CD4-positive, alpha-beta T cell treated with Interleukin-17A for 1 hour (primary cell): ENCODE data around the gene TUBA1C.
"Not testable (repeated sequence)": the region's sequence is repeated elsewhere in the genome, so short reads cannot be mapped to it uniquely, and the experiment has no call there.

Experiments
- DNase-seq: peaks from one replicate; pipeline ENCODE4 v3.0.0-alpha.2; 2020

TUBA1C gene

DNA sequence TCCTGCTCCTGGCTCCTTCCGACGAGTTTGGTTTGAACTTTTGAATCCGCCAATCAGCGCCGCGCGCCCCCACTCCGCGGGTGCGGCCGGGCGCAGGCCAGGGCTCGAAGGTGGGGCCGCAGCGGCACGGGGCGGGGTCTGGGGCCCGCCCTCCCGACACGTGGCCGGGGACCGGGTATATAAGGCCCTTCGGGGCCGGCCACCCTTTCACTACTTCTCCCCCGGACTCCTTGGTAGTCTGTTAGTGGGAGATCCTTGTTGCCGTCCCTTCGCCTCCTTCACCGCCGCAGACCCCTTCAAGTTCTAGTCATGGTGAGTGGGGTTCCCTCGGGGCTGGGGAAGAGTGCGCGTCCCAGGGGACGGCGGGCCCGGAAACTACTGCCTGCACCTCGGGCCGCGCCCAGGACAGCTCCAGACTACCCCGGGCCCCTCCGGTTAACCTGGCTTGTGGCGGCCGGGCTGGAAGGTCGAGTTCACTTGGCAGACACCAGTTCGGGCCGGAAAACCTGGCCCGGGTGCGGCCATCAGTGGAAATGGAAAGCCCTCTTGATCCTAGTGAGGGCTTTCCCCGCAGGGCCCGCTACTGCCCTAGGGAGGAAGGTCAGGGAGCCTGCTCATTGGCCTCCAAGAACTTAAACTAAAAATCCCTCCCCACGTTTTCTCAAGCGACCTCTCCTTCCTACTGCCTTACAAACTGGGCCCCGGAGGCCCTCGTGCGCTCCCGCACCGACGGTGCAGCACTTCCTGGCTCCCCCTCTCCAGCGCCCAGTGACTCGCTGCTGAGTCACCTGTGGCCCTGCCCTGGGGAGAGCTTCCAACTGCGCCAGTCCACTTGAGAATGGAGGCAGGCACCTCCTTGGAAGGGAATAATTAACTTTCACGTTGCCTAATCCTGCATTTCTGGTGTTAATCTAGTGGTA is at the start of gene TUBA1C:
Gene TUBA1C, plus strand, starts transcription at position 210 of the 920 bp plus-strand sequence. Its CDS starts 100 bp downstream, at position 310.
- DNase-seq: peak; percentile 90

DNA sequence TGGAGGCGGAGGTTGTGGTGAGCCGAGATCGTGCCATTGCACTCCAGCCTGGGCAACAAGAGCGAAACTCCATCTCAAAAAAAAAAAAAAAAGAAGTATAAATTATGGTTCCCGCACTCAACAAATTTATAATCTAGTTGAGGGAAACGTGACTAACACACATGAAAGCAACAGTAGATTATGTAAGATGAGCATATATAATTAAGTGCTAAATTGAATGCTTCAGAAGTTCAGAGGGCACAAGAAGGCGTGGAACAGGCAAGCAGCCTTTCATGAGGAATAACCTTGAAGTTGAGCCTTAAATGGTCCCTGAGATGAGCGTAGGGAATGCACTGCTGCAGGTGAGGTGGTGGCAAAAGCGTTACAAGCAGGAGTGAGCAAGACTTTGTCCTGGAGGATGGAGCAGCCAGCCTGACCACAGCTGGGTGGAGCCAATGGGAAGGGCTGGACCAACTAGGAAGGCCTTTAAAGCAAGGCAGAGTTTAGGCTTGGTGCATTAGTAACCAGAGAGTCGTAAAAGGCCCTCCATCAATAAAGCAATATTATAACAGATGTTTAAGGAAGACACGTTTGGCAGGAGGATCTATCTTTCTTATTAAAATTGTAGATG is 45.4 kb upstream of the TUBA1C start:
- no peak for DNase-seq

- DNase-seq: no peak
These were observed 43.9 kb upstream of the TUBA1C start for GRCh38 chr12:49220972-49221371.

DNA sequence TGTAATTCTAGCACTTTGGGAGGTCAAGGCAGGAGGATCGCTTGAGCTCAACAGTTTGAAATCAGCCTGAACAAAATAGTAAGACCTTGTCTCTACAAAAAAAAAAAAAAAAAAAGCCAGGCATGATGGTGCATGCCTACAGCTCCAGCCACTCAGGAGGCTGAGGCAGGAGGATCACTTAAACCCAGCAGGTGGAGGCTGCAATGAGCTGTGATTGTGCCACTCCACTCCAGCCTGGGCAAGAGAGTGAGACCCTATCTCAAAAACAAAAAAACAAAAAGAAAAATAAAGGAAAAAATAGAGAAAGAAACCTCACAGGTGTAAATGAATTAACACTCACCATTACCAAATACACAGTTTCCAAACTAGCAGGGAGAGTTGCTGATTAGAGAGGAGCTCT is 41.8 kb upstream of the TUBA1C start:
- no peak for DNase-seq

GRCh38 chr12:49223590-49224369 is 41.1 kb upstream of the TUBA1C start:
- no peak for DNase-seq

DNA sequence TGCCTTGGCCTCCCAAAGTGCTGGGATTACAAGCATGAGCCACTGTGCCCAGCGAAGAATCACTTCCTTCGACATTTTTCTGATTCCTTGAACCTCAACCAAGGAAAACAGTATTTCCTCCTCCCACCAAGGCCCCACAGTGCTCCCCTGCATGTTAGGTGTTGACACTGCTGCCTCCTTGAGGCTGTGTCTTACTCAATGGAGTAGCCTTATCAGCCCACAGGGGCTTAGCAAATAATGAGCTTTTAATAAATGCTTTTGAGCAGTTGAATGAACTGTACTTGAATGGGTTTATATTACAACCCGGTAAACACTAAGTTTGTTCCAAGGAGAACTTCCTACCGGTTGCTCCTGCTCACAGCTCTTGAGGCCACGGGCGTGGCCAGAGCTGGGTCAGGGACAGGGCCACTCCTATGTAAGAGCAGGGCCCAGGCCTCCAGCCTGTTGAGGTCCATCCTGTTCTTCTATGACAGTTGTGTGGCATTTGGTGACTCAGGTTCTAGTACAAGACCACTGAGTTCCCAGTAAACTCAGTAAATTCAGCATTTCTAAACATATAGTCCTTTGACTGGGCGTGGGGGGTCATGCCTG is 39.2 kb upstream of the TUBA1C start:
- no peak for DNase-seq

DNA sequence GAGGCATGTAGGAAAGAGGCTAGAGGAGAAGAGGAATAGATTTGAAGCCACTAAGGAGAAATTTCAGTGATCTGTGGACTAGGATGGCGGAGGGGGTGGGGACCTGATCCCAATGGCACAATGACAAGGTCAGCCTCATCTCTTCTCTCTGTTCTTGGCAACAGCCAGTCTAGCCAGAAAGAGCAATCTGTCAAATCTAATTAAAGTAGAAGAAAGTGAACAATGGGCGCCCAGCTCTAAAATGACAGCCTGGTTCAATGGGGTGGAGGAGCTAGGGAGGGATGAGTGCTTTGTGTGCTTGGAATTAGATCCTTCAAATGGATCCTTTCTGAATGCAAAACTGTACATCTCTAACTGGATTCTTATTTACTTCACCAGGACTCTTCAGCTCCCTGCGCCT is 37.2 kb upstream of the TUBA1C start:
- no peak for DNase-seq

DNA sequence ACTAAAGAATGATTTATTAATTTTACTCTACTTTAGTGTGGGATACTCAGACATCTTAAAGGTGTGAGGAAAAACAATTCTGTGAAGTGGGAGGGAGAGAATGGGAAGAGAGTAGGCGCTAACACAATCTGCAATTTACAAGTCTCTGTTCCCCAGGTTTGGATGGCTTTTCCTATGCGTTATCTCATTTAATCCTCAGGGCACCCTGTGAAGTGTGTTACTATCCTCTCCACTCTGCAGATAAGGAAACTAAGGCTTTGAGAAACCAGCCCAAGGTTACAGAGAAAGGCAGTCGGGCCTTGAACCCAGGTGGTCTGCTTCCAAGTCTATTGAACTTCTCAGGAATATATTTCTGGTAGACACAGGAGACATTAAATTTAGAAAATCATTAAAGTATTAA is 36.2 kb upstream of the TUBA1C start:
- DNase-seq: no peak

DNA sequence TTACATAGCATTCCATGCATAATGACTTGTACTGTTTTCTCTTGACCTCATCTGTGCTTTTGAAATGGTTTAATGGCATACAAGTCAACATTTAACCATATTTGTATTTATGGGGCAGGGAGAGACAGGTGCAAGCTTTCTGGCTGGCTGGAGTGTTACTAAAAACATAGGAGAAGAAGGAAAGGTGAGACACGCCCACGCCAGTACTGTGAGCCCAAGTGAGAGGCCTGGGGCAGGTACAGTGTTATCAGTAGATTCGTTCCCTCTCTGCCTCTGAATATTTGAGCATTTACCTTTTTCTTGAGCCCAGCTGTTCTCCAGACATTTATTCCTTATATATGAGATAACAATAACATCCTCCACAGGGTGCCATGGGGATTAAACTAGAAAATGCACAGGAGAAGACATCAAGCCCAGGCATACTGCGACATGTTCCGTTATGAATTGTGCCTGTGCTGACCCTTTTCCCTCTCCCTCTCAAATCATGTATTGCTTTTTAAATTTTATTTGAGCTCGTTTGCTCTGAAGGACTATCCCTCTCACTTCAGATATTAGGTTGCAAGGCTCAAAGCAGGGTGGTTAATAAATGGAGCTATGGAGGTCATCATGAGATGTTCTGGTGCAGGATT is 34.6 kb upstream of the TUBA1C start:
- DNase-seq: no peak

DNA sequence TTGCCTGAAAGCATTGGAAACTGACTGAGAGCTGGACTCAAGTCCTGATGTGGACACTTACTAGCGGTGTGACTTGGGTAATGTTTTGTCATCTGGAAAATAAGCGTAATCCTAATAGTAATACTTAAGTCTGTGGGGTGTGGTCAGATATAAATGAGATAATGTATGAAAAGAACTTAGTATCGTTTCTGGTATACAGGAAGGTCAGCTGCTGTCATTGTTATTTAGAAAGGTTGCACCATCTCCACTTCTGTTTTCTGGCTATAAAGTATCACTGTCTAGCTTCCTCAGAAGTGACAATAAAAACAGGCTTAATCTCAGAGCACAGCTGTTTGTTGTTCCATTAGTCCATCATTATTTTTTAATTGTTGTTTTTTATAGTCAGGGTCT is 34.1 kb upstream of the TUBA1C start:
- DNase-seq: peak; percentile 19

GRCh38 chr12:49231878-49232655 is 32.8 kb upstream of the TUBA1C start:
- no peak for DNase-seq

- no peak for DNase-seq
These were observed 31.7 kb upstream of the TUBA1C start for GRCh38 chr12:49232940-49233841.

- peak; percentile 56 for DNase-seq
These were observed 30.9 kb upstream of the TUBA1C start for GRCh38 chr12:49233842-49234526.

DNA sequence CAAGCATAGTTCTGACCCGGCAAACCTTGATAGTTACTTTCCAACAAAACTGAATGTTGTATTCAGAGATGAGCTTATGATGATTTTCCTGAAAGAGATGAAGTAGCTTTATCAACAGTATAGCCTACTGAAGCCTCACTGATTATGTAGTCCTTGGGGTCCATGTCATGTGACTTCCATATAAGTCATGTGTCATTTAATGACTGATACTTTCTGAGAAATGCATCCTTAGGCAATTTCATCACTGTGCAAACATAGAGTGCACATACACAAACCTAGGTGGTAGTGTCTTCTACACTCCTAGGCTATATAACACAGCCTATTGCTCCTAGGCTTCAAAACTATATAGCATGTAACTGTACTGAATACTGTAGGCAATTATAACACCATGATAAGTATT is 28.5 kb upstream of the TUBA1C start:
- DNase-seq: no peak

- no peak for DNase-seq
These were observed 21.3 kb upstream of the TUBA1C start for GRCh38 chr12:49243631-49244030.

DNA sequence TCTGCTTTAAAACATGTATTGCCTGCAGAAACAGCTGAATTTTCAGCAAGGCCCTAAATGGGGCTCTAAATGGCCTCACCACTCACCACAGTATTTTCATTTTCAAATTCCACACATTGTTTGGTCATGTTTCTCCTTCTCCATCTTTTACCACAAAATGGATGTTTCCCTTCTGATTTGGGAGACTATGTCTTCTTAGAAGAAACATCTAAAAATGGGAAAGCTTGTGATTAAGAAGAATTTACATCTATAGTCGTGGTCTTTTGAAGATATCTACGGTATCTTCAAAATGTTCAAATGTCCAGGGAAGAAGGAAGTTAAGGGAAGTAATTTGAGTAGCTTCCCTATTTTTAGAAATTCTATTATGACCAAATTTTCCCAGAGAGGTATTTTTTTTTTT is 20.7 kb upstream of the TUBA1C start:
- no peak for DNase-seq

- DNase-seq: no peak
These were observed 13.5 kb upstream of the TUBA1C start for GRCh38 chr12:49251357-49251756.

- no peak for DNase-seq
These were observed 11.8 kb upstream of the TUBA1C start for GRCh38 chr12:49253033-49253623.

GRCh38 chr12:49255456-49255855 is 9.4 kb upstream of the TUBA1C start:
- DNase-seq: not testable (repeated sequence)
